SH-SY5Y (cell line): ENCODE measurements around the gene CPNE4.

ENCODE experiments used
- GATA2 ChIP-seq: IDR thresholded peaks from 2 replicates; pipeline ENCODE4 v1.6.1; 2011; ENCODE audit warnings: mild to moderate bottlenecking, low read depth, low read length
- GATA3 ChIP-seq: IDR thresholded peaks from 2 replicates; pipeline ENCODE4 v1.6.1; 2011; ENCODE audit warnings: low read depth, mild to moderate bottlenecking, low read length, moderate library complexity

DNA sequence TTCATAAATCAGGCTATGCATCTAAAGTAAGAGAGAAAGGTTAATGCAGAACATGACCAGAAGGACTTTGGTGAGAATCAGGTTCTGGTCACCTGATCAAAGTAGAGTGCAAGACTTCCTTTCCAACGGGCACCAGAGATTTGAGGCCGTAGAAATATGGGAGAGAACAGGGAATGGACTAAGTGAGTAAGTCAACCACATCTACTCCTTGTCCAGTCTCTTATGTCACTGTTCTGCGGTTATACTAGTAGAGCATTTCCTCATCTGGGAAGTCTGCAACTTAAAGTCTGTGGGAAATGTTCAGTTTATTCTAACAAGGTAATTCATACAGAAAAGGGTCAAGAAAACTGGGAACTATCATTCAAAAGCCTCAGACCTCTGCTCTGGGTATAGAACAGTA lies 232.8 kb downstream of the CPNE4 start:
- no peak for TF ChIP-seq GATA3
- TF ChIP-seq GATA2: no peak
